Vagina (tissue), 2 donors: ENCODE measurements around the gene CMTM4.

Experiments used
- CTCF ChIP-seq, 3 experiments: fragments of 450-650 bp in 2 of 3; fragments of 200-600 bp in 1 of 3; sonication (generic) in 1 of 3; IDR thresholded peaks; one replicate each; pipeline ENCODE4 v1.5.1; 2017 to 2019; ENCODE audit warnings: antibody characterized with exemption in 3 of 3, mild to moderate bottlenecking in 2 of 3, moderate library complexity in 2 of 3
- POLR2A ChIP-seq, 2 donors: fragments of 450-650 bp; IDR thresholded peaks; one replicate each; pipeline ENCODE4 v1.6.1; 2017; ENCODE audit warnings: antibody characterized with exemption in 2 of 2, mild to moderate bottlenecking in 2 of 2, moderate library complexity in 2 of 2

GRCh38 chr16:66712512-66712911 is 16.0 kb upstream of the CMTM4 start:
- TF ChIP-seq CTCF (IDR thresholded peaks at IDR 0.05), result no peak
- TF ChIP-seq POLR2A (IDR thresholded peaks at IDR 0.05), result no peak
